ENCODE results near the gene ZNF579.
A peak's percentile ranks its signal among the peaks of the same experiment; 100 is the strongest.
"Not testable (repeated sequence)": the region's sequence is repeated elsewhere in the genome, so short reads cannot be mapped to it uniquely, and the experiment has no call there.

Gene ZNF579

DNA sequence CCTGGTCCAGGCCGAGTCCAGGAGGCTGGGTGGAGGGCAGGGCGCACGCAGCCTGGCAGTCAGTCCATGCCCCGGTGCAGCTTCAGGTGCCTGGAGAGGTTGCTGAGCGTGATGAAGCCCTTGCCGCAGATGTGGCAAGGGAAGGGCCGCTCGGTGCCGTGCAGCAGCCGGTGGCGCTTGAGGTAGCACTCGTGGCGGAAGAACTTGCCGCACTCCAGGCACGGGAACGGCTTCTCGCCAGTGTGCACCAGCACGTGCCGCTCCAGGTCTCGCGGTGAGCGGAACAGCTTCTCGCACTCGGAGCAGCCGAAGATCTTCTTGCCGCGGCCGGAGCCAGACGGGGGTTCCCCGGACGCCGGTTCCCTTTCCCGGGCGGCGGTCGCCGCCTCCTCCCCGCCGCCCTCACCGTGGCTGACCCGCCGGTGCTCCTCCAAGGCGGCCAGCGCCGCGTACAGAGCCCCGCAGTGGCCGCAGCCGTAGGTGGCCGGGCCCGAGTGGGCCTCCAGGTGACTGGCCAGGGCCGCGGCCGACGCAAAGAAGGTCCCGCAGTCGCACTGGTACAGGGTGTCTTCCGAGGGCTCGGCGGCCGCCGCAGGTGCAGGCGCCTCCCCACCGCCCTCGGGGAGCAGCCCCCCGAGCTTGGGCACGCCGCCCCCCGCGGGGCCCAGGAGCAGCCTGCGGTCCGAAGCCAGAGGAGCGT is 11.9 kb upstream of the ZNF579 start:
- no peak for DNase-seq

DNA sequence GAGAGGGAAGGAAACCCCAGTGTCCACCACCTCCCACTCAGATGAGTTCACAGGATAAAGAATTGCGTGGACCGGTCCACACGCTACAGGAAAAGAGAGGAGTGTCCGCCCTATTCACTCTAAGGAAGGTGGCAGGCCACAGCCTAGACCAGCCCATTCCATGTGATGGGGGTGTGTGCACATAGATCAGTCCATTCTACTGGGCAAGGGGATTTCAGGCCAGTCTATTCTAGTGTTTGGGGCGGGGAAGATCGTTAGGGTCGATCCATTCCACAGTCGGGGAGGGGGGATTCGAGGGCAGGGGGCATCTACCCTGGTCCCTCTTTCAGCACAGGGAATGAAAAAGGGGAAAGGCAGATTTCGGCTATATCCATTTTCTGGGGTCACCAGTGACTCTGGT is 10.9 kb upstream of the ZNF579 start:
- no peak for DNase-seq

DNA sequence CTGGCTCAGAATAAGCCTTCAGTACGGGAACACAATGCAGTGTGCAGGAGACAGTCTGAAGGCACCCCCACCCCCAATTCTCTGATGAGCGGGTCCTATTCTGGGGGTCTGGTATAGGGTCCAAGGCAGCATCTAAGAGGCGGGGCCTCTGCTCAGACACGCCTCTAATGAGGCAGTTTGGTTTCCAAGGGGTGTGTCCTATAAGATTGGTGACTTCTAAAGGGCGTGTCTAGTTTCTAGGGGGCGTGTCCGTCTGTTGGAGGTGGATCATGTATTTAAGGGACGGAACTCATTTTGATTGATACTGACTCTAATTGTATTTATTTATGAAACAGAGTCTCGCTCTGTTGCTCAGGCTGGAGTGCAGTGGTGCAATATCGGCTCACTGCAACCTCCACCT is 10.0 kb upstream of the ZNF579 start:
- DNase-seq = no peak

DNA sequence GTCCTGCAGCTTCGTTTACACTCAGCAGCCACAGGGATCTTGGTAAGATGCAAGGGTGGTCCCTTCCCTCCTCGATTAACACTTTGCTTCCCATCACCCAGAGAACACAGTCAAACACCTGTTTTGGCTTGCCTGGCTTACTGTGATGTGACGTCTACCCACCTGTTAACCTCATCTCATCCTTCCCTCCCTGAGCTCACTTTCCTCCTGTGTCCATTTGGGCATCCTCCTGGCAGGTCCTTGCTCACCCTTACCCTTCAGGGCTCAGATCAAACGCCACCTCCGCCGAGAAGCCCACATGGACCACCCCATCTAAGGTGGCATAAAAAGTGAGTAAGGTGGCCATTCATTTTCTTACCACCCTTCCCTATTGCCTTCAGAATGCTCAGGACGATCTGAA is 9.5 kb upstream of the ZNF579 start:
- no peak for DNase-seq

DNA sequence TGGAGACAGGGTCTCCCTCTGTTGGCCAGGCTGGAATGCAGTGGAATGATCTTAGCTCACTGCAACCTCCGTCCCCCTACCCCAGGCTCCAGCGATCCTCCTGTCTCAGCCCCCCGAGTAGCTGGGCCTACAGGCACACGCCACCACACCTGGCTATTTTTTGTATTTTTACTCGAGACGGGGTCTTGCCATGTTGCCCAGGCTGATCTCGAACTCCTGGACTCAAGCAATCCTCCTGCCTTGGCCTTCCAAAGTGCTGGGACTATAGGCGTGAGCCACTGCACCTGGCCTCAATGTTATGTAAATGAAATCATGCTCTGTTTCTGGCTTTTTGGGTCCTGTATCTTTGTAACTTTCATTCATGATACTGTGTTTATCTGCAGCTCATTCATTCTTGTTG is 8.1 kb upstream of the ZNF579 start:
- no peak for DNase-seq

DNA sequence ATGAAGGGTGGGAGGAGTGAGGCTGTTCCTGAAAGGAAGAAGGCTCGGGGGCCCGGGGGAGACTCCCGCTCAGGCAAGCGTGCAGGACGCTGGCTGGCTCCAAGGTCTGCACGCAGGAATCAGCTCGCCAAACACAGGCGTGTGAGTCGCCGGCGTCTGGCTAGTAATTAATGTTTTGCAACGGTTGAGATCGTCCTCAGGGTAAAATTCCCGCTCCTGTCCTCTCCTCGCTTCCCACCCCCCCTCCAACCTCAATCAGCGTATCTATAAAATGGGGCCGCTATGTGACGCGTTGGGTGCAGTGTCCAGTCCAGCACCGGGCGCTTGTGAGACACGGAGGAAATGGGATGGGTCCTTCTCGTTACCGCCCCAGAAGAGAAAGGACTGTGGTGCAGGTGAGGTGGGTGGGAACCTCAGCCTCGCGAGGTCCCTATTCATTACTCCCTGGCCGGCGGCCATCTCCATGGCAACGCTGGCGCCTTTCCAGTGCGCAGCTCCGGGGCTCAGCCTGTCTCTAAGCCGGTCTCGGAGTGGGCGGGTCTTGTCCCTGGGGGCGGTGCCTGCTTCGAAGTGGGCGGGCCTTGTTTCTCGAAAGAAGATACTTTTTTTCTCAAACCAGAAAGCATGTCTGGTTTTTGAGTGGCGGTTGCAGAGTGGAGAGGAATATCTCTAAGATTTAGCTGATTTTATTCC is 6.5 kb upstream of the ZNF579 start:
- peak; percentile 90 for DNase-seq

DNA sequence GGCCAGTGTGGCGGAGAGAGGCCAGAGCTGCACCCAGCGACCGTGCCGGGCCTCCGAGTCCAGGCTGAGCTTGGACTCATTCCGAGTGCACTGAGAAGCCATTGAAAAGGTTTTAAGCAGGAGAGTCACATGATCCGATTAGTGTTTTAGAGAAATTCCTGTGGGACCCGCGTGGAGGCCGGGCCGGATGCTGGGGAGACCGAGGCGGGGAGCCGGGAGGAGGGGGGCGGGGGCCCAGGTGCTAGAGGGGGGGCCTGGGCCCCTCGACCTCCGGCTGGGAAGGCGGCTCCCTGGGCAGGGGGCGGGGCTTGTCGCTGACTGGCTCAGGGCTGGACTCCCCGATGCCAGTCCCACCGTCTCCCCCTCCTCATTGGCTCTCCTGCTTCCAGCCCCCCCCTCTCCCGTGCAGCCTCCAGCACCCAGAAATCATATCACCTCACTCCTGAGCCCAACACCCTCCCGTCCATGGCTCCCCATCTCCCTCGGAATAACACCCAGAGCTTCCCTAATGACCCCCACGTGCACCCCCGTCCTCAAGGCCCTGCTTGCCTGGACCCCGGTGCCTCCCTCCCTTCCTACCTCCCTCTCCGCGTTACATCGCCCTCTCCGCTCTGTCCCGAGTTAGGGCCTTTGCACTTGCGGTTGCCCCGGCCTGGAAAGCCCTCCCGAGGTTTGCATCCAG is 5.2 kb upstream of the ZNF579 start:
- DNase-seq = peak; percentile 53

DNA sequence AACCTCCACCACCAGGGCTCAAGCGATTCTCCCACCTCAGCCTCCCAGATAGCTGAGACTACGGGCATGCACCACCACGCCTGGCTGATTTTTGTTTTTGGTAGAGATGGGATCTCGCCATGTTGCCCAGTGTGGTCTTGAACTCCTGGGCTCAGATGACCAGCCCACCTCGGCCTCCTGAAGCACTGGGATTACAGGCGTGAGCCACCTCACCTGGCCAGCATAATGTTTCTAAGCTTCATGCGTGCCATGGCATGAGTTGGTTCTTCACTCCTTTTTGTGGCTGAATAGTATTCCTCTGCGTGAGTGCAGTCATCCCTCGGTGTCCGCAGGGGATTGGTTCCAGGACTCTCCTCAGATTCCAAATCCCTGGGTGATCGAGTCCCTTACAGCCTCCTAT is 4.2 kb upstream of the ZNF579 start:
- DNase-seq = no peak

DNA sequence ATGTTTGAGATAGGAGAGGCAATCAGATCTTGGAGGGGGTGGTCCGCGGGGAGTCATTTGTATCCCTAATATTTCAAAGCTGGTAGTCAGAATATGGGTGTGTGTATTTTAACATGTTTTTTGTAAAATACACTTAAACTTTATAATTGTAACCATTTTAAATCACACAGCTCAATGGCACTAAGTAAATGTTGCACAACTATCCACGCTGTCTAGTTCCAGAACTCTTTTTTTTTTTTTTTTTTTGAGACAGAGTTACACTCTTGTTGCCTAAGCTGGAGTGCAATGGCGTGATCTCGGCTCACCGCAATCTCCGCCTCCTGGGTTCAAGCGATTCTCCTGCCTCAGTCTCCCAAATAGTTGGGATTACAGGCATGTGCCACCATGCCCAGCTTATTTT is 3.2 kb upstream of the ZNF579 start:
- not testable (repeated sequence) for DNase-seq

DNA sequence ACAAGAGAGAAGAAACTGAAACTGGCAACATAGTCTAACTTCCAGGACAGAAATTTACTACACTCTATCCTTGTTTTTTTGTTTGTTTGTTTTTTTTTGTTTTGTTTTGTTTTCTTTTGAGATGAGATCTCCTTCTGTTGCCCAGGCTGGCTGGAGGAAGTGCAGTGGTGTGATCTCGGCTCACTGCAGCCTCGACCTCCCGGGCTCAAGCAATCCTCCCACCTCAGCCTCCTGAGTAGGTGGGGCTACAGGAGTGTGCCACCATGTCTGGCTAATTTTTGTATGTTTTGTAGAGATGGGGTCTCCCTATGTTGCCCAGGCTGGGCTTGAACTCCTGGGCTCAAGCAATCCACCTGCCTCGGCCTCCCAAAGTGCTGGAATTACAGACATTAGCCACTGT is 1.6 kb upstream of the ZNF579 start:
- not testable (repeated sequence) for DNase-seq

DNA sequence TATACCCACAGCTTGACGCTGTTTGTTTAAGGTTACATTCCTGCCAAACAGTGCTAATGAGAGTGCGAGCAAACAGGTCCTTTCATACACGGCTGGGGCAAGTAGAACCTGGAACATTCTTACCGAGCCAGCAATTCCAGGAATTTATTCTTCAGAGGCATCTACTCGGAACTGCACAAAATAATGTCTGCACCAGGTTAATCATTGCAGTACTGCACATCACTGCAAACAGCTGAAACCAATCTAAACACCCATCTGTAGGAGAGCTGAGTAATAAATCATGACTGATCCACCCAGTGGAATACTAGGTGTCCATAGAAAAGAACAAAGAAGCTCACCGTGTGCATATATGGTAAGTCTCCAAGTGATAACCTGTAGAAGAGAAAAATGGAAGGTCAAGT is 1.2 kb upstream of the ZNF579 start:
- no peak for DNase-seq

DNA sequence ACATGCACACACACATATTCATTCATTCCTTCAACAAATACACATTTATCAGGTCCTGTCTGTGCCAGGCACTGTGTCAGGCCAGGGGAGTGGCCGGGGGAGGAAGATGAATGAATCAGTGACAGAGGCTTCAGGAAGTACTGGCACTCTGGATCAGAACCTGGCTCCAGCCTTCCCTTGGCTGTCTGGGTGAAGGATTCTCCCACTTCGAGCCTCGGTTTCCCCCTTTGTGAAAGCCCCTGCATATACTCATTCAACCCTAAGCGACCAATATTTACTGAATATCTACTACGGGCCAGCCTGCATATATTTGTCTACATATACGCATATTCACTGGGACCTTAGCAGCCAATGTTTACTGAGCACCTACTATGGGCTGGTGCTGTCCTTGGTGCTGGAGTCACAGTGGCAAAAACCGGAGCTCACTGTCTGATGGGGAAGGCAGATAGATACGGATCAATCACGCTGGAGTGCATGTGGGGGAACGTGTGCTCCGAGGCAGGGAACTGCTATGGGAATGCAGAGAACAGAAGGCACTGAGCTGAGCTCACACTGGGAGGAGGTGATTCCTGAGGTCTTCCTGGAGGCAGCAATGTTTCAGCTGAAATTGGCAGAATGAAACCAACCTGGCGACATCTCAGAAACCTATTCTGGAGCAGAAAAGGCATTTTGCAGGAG is 636 bp upstream of the ZNF579 start:
- no peak for DNase-seq

DNA sequence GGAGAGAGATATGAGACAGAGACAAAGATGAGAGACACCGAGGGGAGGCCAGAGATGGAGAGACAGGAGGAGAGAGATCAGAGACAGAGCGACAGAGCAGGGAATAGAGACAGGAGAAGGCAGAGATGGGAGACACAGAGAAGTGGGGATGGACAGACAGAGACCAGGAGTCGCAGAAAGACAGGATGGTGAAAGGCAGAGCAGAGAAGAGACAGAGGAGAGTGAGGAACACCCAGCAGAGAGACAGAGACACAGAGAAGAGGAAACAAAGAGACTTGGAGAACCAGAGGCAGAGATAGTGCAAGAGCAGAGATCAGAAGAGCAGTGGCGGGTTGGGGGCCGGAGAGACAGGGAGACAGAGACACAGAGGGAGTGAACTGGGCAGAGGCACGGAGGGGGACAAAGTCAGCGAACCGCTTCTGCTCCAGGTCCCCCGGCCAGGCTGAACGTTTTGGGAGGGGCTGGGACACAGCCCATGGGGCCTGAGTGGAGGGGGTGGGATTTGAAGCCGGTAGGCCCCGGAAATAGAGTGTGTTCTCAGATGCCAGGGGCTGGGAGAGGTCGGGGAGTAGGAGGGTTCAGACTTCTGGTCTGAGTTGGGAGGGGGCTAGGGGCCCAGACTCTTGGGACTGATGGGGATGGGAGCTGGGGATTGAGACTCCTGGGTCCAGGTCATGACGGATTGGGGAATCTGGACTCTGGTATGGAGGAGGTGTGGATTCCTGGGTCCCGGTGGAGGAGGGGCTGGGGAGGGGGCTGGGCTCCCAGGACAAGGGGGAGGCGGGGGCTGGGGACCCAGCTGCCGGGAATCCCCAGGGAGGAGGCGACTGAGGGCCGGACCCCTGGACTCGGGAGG is 654 bp downstream of the ZNF579 start:
- DNase-seq = no peak

DNA sequence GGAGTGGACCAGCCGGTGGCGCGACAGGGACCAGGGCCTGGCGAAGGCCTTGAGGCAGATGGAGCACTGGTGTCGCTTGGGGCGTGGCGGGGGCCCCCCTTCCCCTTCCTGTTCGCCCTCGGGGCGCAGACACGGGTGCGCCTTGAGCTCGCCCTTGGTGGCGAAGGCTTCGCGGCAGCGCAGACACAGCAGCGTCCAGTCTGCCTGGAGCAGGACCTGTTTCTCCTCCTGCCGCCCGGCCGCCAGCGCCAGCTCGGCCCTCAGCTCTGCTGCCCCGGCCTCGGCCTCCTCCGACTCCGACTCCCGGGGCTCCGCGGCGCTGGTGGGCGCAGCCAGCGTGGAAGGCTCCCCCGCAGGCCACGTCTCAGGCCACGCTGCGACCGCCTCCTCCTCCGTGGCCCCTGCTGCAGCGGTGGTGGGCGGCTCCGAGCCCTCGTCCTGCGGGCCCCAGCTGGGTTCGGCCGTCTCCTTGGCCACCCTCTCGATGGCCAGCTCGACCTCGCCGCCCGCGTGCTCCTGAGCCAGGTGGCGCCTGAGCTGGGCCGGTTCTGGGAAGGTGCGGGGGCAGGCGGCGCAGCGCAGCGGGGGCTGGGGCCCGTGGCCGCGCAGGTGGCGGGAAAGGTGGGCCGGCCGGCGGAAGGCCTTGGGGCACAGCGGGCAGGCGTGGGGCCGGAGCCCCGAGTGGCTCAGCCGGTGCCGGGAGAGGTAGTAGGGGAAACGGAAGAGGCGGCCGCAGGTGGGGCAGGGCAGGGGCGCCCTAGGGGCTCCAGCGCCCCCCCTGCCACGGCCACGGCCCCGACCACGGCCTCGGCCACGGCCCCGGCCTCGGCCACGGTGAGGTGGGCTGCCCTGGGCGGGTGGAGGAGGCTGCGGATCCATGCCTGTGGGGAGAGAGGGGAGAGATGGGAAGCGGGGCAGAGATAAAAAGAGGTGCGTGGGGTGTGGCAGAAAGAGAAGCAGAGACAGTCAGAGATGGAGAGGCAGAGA is 1.6 kb downstream of the ZNF579 start:
- DNase-seq = no peak

DNA sequence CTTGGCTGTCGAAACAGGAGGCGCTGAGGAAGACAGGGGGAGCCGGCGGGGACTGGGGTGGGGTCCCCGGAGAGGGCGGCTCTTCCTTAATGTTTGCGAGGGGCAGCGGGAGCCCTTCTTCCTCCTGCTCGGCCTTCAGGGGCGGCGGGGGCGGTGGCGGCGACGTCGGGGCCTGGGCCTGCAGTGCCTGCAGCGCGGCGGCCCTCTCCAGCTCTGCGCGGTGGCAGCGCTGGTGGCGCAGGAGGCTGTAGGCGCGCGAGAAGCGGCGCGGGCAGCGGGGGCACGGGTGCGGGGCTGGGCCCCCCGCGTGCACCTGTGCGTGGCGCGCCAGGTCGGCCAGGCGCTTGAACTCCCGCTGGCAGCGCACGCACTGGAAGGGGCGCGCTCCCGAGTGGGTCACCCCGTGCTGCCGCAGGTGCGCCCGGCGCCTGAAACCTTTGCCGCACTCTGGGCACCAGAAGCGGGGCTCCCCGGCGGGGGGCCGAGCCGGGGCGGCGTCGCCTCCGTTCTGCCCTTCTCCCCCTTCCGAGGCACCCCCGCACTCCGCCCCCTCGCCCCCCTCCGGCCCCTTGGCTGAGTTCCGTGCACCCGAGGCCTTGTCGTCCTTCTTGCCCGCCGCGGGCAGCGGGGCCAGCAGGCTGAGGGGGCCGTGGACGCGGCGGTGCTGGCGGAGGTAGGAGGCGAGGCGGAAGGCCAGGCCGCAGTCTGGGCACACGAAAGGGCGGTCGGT is 2.5 kb downstream of the ZNF579 start:
- DNase-seq = no peak

DNA sequence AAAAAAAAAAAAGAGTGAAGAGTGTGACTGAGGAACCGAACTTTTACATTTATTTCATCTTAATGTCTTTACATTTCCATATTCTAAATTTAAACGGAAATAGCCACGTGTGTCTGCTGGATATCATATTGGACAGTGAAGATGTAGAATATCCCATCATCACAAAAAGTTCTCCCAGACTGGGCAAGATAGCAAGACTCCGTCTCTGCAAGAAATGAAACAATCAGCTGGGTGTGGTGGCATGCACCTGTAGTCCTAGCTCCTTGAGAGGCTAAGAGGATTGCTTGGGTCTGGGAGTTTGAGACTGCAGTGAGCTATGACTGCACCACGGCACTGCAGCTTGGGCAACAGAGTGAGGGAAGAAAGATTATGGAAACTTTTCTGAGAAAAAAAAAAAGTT is 3.9 kb downstream of the ZNF579 start:
- no peak for DNase-seq

DNA sequence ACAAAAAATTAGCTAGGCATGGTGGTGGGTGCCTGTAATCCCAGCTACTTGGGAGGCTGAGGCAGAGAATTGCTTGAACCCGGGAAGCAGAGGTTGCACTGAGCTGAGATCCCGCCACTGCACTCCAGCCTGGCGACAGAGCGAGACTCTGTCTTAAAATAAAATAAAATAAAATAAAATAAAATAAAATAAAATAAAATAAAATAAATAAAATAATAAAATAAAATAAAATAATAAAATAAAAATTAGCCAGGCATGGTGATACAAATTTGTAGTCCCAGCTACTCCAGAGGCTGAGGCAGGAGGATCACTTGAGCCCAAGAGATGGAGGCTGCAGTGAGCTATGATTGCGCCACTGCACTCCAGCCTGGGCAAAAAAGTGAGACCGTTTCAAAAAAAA is 6.7 kb downstream of the ZNF579 start:
- not testable (repeated sequence) for DNase-seq

DNA sequence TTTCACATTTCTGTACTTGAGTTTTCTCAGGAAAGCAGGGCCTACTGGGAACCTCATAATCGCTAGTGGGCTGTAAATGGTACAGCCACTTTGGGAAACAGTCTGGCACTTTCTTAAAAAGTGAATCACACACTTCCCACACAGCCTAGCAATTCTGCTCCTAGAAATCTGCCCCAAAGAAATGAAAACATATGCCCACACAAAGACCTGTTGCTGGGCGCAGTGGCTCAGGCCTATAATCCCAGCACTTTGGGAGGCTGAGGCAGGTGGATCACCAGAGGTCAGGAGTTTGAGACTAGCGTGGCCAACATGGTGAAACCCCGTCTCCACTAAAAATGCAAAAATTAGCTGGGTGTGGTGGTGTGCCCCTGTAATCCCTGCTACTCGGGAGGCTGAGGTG is 11.2 kb downstream of the ZNF579 start:
- DNase-seq = not testable (repeated sequence)

DNA sequence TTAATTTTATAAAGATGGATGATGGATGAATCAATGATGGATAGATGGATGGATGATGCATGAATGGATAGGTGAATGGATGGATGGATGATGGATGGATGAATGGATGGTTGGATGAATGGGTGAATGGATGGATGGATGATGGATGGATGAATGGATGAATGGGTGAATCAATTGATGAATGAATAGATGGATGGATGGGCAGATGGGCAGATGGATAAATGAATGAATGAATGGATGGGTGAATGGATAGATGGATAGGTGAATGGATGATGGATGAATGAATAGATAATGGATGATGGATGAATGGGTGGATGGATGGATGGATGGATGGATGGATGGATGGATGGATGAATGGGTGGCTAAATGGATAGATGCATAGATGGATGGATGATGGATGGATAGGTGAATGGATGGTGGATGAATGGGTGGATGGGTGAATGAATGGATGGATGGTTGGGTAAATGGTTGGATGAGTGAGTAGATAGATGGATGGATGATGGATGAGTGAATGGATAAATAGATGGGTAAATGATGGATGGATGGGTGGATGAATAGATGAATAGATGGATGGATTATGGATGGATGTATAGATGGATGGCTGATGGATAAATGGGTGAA is 12.8 kb downstream of the ZNF579 start:
- DNase-seq = no peak

DNA sequence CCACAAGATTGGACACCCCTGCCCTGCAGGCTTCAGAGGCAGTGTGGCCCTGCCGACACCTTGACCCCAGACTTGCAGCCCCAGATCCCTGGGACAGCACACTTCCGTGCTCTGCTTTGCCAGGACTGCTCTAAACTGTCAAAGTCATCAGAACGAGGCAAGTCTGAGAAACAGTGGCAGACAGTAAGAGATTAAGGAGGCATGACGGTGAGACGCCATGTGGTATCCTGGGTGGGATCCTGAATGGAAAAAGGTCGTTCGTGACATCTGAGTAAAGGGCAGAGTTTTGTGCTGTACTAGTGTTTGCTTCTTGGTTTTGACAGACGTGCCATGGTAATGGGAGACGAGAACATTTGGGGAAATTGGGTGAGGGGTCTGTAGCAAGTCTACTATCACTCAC is 13.8 kb downstream of the ZNF579 start:
- DNase-seq = no peak
